Keratinocyte (primary cell): ENCODE data around the gene MAPK12. TPM values are rescaled to one million over a fixed set of nuclear protein-coding genes. Genes with fewer than 3 reads are reported as not detected.

Experiments
- DNase-seq: peaks from one replicate; pipeline ENCODE4 v3.0.0-alpha.2; 2011; ENCODE audit warnings: low read depth, missing footprints, low spot score
- FAIRE-seq: peaks from 2 replicates; lab custom pipeline; 2011; peaks lifted over from hg19 to GRCh38; lab: Jason Lieb, UNC
- H2AFZ ChIP-seq: 2 replicates; pipeline ENCODE4 v1.6.0; 2012; ENCODE audit warnings: low read length, control low read depth, inconsistent platforms; ENCODE audit not compliant: control insufficient read depth
- H3K27ac ChIP-seq: 2 replicates; pipeline ENCODE4 v1.5.1; 2011; ENCODE audit warnings: low read length; ENCODE audit not compliant: control insufficient read depth, insufficient read depth
- H3K27me3 ChIP-seq: 3 replicates; pipeline ENCODE4 v1.6.0; 2011; ENCODE audit warnings: low read length; ENCODE audit not compliant: control insufficient read depth, insufficient read depth; ENCODE audit errors: extremely low read depth
- H3K36me3 ChIP-seq, 2 experiments: 2 replicates in 1 of 2; 3 replicates in 1 of 2; pipeline ENCODE4 v1.5.1; 2011; ENCODE audit warnings: low read length in 2 of 2, mild to moderate bottlenecking in 1 of 2; ENCODE audit not compliant: control insufficient read depth in 2 of 2, insufficient read depth in 2 of 2; ENCODE audit errors: extremely low read depth in 1 of 2
- H3K4me1 ChIP-seq: 3 replicates; pipeline ENCODE4 v1.5.1; 2011; ENCODE audit warnings: low read length; ENCODE audit not compliant: control insufficient read depth, insufficient read depth; ENCODE audit errors: extremely low read depth
- H3K4me2 ChIP-seq: 3 replicates; pipeline ENCODE4 v1.6.0; 2011; ENCODE audit warnings: low read depth, low read length; ENCODE audit not compliant: control insufficient read depth, insufficient read depth; ENCODE audit errors: extremely low read depth
- H3K4me3 ChIP-seq, 3 experiments: fragments of 200-600 bp in 1 of 3; sonication (generic) in 1 of 3; 2 replicates in 2 of 3; 3 replicates in 1 of 3; pipeline ENCODE4 v1.5.1; 2011 to 2016; ENCODE audit warnings: low read length in 3 of 3, mild to moderate bottlenecking in 3 of 3, control low read depth in 2 of 3, inconsistent platforms in 1 of 3, low read depth in 1 of 3, mixed read lengths in 1 of 3, mixed run types in 1 of 3, moderate library complexity in 1 of 3; ENCODE audit not compliant: control insufficient read depth in 2 of 3, insufficient read depth in 2 of 3; ENCODE audit errors: extremely low read depth in 1 of 3
- H3K79me2 ChIP-seq: 2 replicates; pipeline ENCODE4 v1.6.0; 2012; ENCODE audit warnings: low read length; ENCODE audit not compliant: control insufficient read depth, insufficient read depth
- H3K9ac ChIP-seq: 3 replicates; pipeline ENCODE4 v1.6.0; 2011; ENCODE audit warnings: low read length; ENCODE audit not compliant: control insufficient read depth, insufficient read depth; ENCODE audit errors: extremely low read depth
- H3K9me1 ChIP-seq: 3 replicates; pipeline ENCODE4 v1.6.0; 2011; ENCODE audit warnings: low read length; ENCODE audit not compliant: control insufficient read depth, insufficient read depth; ENCODE audit errors: extremely low read depth
- H3K9me3 ChIP-seq: 2 replicates; pipeline ENCODE4 v1.5.1; 2012; ENCODE audit warnings: low read depth, low read length; ENCODE audit not compliant: control insufficient read depth
- H4K20me1 ChIP-seq: 3 replicates; pipeline ENCODE4 v1.6.0; 2011; ENCODE audit warnings: low read length; ENCODE audit not compliant: control insufficient read depth, insufficient read depth; ENCODE audit errors: extremely low read depth
- CTCF ChIP-seq, 3 experiments: IDR thresholded peaks in 1 of 3; conservative IDR thresholded peaks in 1 of 3; optimal IDR thresholded peaks in 1 of 3; 2 replicates in 2 of 3; 3 replicates in 1 of 3; pipeline versions ENCODE3 to v1.5.1; 2011; ENCODE audit warnings: low read length in 3 of 3, mild to moderate bottlenecking in 3 of 3, moderate library complexity in 2 of 3, control low read depth in 1 of 3, inconsistent platforms in 1 of 3; ENCODE audit not compliant: insufficient read depth in 2 of 3; ENCODE audit errors: extremely low read depth in 1 of 3
- EZH2 ChIP-seq: IDR thresholded peaks from one replicate; pipeline ENCODE4 v1.6.1; 2012; ENCODE audit warnings: inconsistent platforms, mild to moderate bottlenecking, low read length, moderate library complexity
- dilution Hi-C: fragments of 300-500 bp; cut with MboI; formaldehyde crosslinking; loops from one replicate; pipeline ENCODE4 v1.7.0; 2020; ENCODE audit warnings: low sequenced_read_pairs; ENCODE audit not compliant: extremely low pct_ligation_motif_present
- polyA plus RNA-seq, 5 experiments: library from polyadenylated mRNA; depleted of rRNA in 3 of 5; stranded (reverse) in 3 of 5; stranded (forward) in 1 of 5; unstranded in 1 of 5; fragments of >200 nt; gene quantifications; 1 replicate in 1 of 5; 2 replicates in 3 of 5; 3 replicates in 1 of 5; pipeline versions ENCODE4 v1.2.1 to v1.2.3, GENCODE V29; 2011 to 2012; ENCODE audit warnings: missing spikeins in 2 of 5, low read depth in 1 of 5, low replicate concordance in 1 of 5

Gene MAPK12
- polyA plus RNA-seq, 1 donor (not counting 4 experiments of a cell fraction or from before 2014, with no cell fraction given), result 10.1 TPM

GRCh38 chr22:50253046-50253915 is 8.2 kb downstream of the MAPK12 start:
- H3K36me3 ChIP-seq, result peaks cover 3 to 5% of the 10 kb centered on the region in 2 experiments
- FAIRE-seq, result no peak
- dilution Hi-C loops, result no loop called here
- H3K27ac ChIP-seq, result no peak overlapping the region
- no peak overlapping the region for H2AFZ ChIP-seq
- H3K4me1 ChIP-seq, result peaks cover 6% of the 10 kb centered on the region
- no peak overlapping the region for H3K4me3 ChIP-seq
- no peaks in the 10 kb centered on the region for H3K79me2 ChIP-seq
- H3K9me3 ChIP-seq, result no peaks in the 10 kb centered on the region
- H3K27me3 ChIP-seq, result no peaks in the 10 kb centered on the region
- TF ChIP-seq CTCF (optimal IDR thresholded peaks at IDR 0.05 in 1 of 3, IDR thresholded peaks at IDR 0.05 in 1 of 3, conservative IDR thresholded peaks at IDR 0.05 in 1 of 3; ENCODE audit: extremely low read depth in 1 of 3, insufficient read depth in 2 of 3, low read length in 3 of 3) (no peak), EZH2 (no peak)
- no peak overlapping the region for H3K4me2 ChIP-seq
- H4K20me1 ChIP-seq, result no peaks in the 10 kb centered on the region
- DNase-seq, result no peak
- no peak overlapping the region for H3K9ac ChIP-seq
- no peaks in the 10 kb centered on the region for H3K9me1 ChIP-seq

GRCh38 chr22:50252082-50253045 is 9.1 kb downstream of the MAPK12 start:
- Histone ChIP-seq H3K9ac (no peak overlapping the region), H3K4me3 (no peak overlapping the region), H4K20me1 (no peaks in the 10 kb centered on the region), H3K9me1 (no peaks in the 10 kb centered on the region), H3K9me3 (no peaks in the 10 kb centered on the region), H3K4me2 (no peak overlapping the region), H3K4me1 (peaks cover 6% of the 10 kb centered on the region), H3K36me3 (peaks cover 3 to 5% of the 10 kb centered on the region in 2 experiments), H3K27me3 (no peaks in the 10 kb centered on the region), H3K27ac (no peak overlapping the region), H3K79me2 (no peaks in the 10 kb centered on the region), H2AFZ (no peak overlapping the region)
- DNase-seq (no peak), FAIRE-seq (peak; percentile 88)
- TF ChIP-seq CTCF (optimal IDR thresholded peaks at IDR 0.05 in 1 of 3, IDR thresholded peaks at IDR 0.05 in 1 of 3, conservative IDR thresholded peaks at IDR 0.05 in 1 of 3; ENCODE audit: extremely low read depth in 1 of 3, insufficient read depth in 2 of 3, low read length in 3 of 3) (peak; percentile 64 to 94 (median 72)), EZH2 (no peak)
- dilution Hi-C loops, result no loop called here
